22Rv1 (cell line): ENCODE data around the gene ARHGEF10L.

Experiments
- ZFX ChIP-seq: fragments of 450-650 bp; IDR thresholded peaks from 2 replicates; pipeline ENCODE4 v1.6.1; 2017; ENCODE audit warnings: antibody characterized with exemption, borderline replicate concordance
- TF ChIP-seq, protein P1 (sequence below): fragments of 450-650 bp; IDR thresholded peaks from 2 replicates; pipeline ENCODE4 v1.5.1; 2017; ENCODE audit warnings: mild to moderate bottlenecking

DNA sequence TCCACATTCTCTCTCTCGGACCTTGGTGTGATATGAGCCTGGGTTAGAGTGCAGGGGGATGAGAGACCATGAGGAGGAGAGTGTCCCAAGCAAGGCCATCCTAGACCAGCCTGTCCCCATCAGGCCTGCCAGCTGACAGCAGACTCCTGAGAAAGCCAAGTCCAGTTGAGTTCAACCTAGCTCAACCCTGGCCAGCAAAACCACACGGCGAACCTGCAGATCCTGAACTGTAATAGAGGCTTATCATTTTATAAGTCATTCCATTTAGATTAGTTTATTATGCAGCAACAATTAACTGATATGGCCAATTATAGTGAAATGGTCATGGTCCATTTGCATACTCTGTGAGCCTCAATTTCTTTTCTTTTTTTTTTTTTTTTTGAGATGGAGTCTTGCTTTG, 36.4 kb upstream of the ARHGEF10L start:
- TF ChIP-seq, protein P1, sequence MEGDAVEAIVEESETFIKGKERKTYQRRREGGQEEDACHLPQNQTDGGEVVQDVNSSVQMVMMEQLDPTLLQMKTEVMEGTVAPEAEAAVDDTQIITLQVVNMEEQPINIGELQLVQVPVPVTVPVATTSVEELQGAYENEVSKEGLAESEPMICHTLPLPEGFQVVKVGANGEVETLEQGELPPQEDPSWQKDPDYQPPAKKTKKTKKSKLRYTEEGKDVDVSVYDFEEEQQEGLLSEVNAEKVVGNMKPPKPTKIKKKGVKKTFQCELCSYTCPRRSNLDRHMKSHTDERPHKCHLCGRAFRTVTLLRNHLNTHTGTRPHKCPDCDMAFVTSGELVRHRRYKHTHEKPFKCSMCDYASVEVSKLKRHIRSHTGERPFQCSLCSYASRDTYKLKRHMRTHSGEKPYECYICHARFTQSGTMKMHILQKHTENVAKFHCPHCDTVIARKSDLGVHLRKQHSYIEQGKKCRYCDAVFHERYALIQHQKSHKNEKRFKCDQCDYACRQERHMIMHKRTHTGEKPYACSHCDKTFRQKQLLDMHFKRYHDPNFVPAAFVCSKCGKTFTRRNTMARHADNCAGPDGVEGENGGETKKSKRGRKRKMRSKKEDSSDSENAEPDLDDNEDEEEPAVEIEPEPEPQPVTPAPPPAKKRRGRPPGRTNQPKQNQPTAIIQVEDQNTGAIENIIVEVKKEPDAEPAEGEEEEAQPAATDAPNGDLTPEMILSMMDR: no peak
- TF ChIP-seq ZFX: no peak
